Parathyroid adenoma (tissue), 2 donors: ENCODE measurements around the gene TBC1D14.

Source experiments
- H2AFZ ChIP-seq: fragments of 300-600 bp; sonication (generic); one replicate; pipeline ENCODE4 v1.7.0; 2017; ENCODE audit warnings: antibody characterized with exemption, mild to moderate bottlenecking
- H3K27ac ChIP-seq: fragments of 300-600 bp; sonication (generic); one replicate; pipeline ENCODE4 v1.7.0; 2017
- H3K27me3 ChIP-seq: fragments of 300-600 bp; sonication (generic); one replicate; pipeline ENCODE4 v1.7.0; 2017; ENCODE audit warnings: low read length; ENCODE audit not compliant: control insufficient read depth, insufficient read depth
- H3K36me3 ChIP-seq: fragments of 300-600 bp; sonication (generic); one replicate; pipeline ENCODE4 v1.7.0; 2017; ENCODE audit warnings: low read length; ENCODE audit not compliant: control insufficient read depth, insufficient read depth
- H3K4me1 ChIP-seq: fragments of 300-600 bp; sonication (generic); one replicate; pipeline ENCODE4 v1.7.0; 2017; ENCODE audit warnings: control low read depth
- H3K4me2 ChIP-seq: fragments of 300-600 bp; sonication (generic); one replicate; pipeline ENCODE4 v1.7.0; 2017; ENCODE audit warnings: low read length
- H3K4me3 ChIP-seq: fragments of 300-600 bp; sonication (generic); one replicate; pipeline ENCODE4 v1.7.0; 2017; ENCODE audit warnings: low read depth, low read length
- H3K79me2 ChIP-seq: fragments of 300-600 bp; sonication (generic); one replicate; pipeline ENCODE4 v1.7.0; 2017; ENCODE audit warnings: control low read depth
- H3K9ac ChIP-seq: fragments of 300-600 bp; sonication (generic); one replicate; pipeline ENCODE4 v1.7.0; 2017; ENCODE audit warnings: mild to moderate bottlenecking
- H3K9me3 ChIP-seq: fragments of 300-600 bp; sonication (generic); one replicate; pipeline ENCODE4 v1.7.0; 2017; ENCODE audit warnings: low read length; ENCODE audit not compliant: control insufficient read depth
- CTCF ChIP-seq: fragments of 300-600 bp; sonication (generic); IDR thresholded peaks from one replicate; pipeline ENCODE4 v1.7.0; 2017; ENCODE audit warnings: antibody characterized with exemption, mild to moderate bottlenecking
- donor health status: primary hyperparathyroidism.

Gene TBC1D14

GRCh38 chr4:6956087-6956433 lies 46.4 kb downstream of the TBC1D14 start:
- H3K9me3 ChIP-seq, result no peaks in the 10 kb centered on the region
- no peak overlapping the region for H2AFZ ChIP-seq
- no peak for TF ChIP-seq CTCF
- H3K27ac ChIP-seq, result no peak overlapping the region
- H3K36me3 ChIP-seq, result no peaks in the 10 kb centered on the region
- no peaks in the 10 kb centered on the region for H3K27me3 ChIP-seq
- peaks cover 2% of the 10 kb centered on the region for H3K79me2 ChIP-seq
- H3K9ac ChIP-seq, result no peak overlapping the region
- H3K4me3 ChIP-seq, result no peak overlapping the region
- H3K4me1 ChIP-seq, result no peaks in the 10 kb centered on the region
- no peak overlapping the region for H3K4me2 ChIP-seq

- no peak for TF ChIP-seq CTCF
- H3K27me3 ChIP-seq, result no peaks in the 10 kb centered on the region
- H3K4me2 ChIP-seq, result no peak overlapping the region
- no peak overlapping the region for H2AFZ ChIP-seq
- H3K4me1 ChIP-seq, result no peaks in the 10 kb centered on the region
- H3K36me3 ChIP-seq, result no peaks in the 10 kb centered on the region
- H3K79me2 ChIP-seq, result peaks cover 2% of the 10 kb centered on the region
- no peak overlapping the region for H3K4me3 ChIP-seq
- H3K9ac ChIP-seq, result no peak overlapping the region
- H3K27ac ChIP-seq, result no peak overlapping the region
- no peaks in the 10 kb centered on the region for H3K9me3 ChIP-seq
Measured at GRCh38 chr4:6956434-6957147, 47.0 kb downstream of the TBC1D14 start.

- Histone ChIP-seq H3K9me3 (no peaks in the 10 kb centered on the region), H3K4me1 (no peaks in the 10 kb centered on the region), H3K36me3 (no peaks in the 10 kb centered on the region), H2AFZ (no peak overlapping the region), H3K27ac (no peak overlapping the region), H3K4me3 (no peak overlapping the region), H3K9ac (no peak overlapping the region), H3K4me2 (no peak overlapping the region), H3K27me3 (no peaks in the 10 kb centered on the region), H3K79me2 (peaks cover 4% of the 10 kb centered on the region)
- no peak for TF ChIP-seq CTCF
Measured at GRCh38 chr4:6957148-6957520, 47.5 kb downstream of the TBC1D14 start.

GRCh38 chr4:6957994-6958393 lies 48.4 kb downstream of the TBC1D14 start:
- H3K27ac ChIP-seq, result no peak overlapping the region
- H3K9me3 ChIP-seq, result no peaks in the 10 kb centered on the region
- H3K9ac ChIP-seq, result no peak overlapping the region
- no peak overlapping the region for H3K4me2 ChIP-seq
- H3K4me1 ChIP-seq, result no peaks in the 10 kb centered on the region
- H3K27me3 ChIP-seq, result no peaks in the 10 kb centered on the region
- no peak overlapping the region for H2AFZ ChIP-seq
- no peak for TF ChIP-seq CTCF
- no peak overlapping the region for H3K4me3 ChIP-seq
- H3K79me2 ChIP-seq, result peaks cover 4% of the 10 kb centered on the region
- H3K36me3 ChIP-seq, result no peaks in the 10 kb centered on the region

GRCh38 chr4:6959261-6959660 lies 49.6 kb downstream of the TBC1D14 start:
- no peak overlapping the region for H3K9ac ChIP-seq
- H2AFZ ChIP-seq, result no peak overlapping the region
- H3K27ac ChIP-seq, result no peak overlapping the region
- no peak overlapping the region for H3K4me3 ChIP-seq
- TF ChIP-seq CTCF, result no peak
- no peaks in the 10 kb centered on the region for H3K27me3 ChIP-seq
- H3K36me3 ChIP-seq, result no peaks in the 10 kb centered on the region
- H3K79me2 ChIP-seq, result peaks cover 2% of the 10 kb centered on the region
- H3K9me3 ChIP-seq, result no peaks in the 10 kb centered on the region
- H3K4me1 ChIP-seq, result no peaks in the 10 kb centered on the region
- no peak overlapping the region for H3K4me2 ChIP-seq
